Prostate gland (tissue), 2 donors: ENCODE results near the gene NEK6. TPM values are rescaled to one million over a fixed set of nuclear protein-coding genes. Genes with fewer than 3 reads are reported as not detected.

Experiments used
- DNase-seq: peaks from one replicate; pipeline ENCODE4 v3.0.0-alpha.2; 2019; ENCODE audit warnings: low spot score
- H3K27ac ChIP-seq, 2 donors: fragments of 200-600 bp; sonication (generic); 2 replicates each; pipeline ENCODE4 v1.5.1; 2017 to 2019
- H3K27me3 ChIP-seq: fragments of 200-600 bp; sonication (generic); replicated peaks from 2 replicates; pipeline ENCODE4 v1.5.1; 2019; ENCODE audit not compliant: insufficient read depth
- H3K36me3 ChIP-seq, 2 donors: fragments of 200-600 bp; sonication (generic); 1 replicate in 1 of 2; 2 replicates in 1 of 2; pipeline versions ENCODE4 v1.5.1 to v1.8.1; 2017 to 2019
- H3K4me1 ChIP-seq: fragments of 200-600 bp; sonication (generic); replicated peaks from 2 replicates; pipeline ENCODE4 v1.5.1; 2019
- H3K4me3 ChIP-seq, 2 donors: fragments of 200-600 bp; sonication (generic); 2 replicates each; pipeline ENCODE4 v1.5.1; 2017 to 2019
- H3K9me3 ChIP-seq: fragments of 200-600 bp; sonication (generic); 2 replicates; pipeline ENCODE4 v1.5.1; 2017
- CTCF ChIP-seq, 4 experiments: fragments of 200-600 bp in 2 of 4; fragments of 450-650 bp in 2 of 4; sonication (generic) in 2 of 4; IDR thresholded peaks; 1 replicate in 3 of 4; 2 replicates in 1 of 4; pipeline ENCODE4 v1.5.1; 2016 to 2019; ENCODE audit warnings: antibody characterized with exemption in 4 of 4, mild to moderate bottlenecking in 2 of 4, moderate library complexity in 2 of 4
- POLR2A ChIP-seq: fragments of 450-650 bp; IDR thresholded peaks from one replicate; pipeline ENCODE4 v1.6.1; 2016; ENCODE audit warnings: antibody characterized with exemption, mild to moderate bottlenecking
- POLR2AphosphoS5 ChIP-seq: sonication (generic); formaldehyde crosslinking; IDR thresholded peaks from one replicate; pipeline ENCODE4 v1.6.1; 2017; ENCODE audit warnings: antibody characterized with exemption
- WGBS: methylation state at CpG from one replicate; pipeline ENCODE4 v1.1.5; 2018; 5-methylcytosine and 5-hydroxymethylcytosine counted together
- intact Hi-C: fragments of 100-400 bp; cut with DNase I; formaldehyde crosslinking; loops from one replicate; pipeline ENCODE4 v1.14.2; 2022
- total RNA-seq, 2 donors: library from RNA; depleted of rRNA; stranded (reverse); fragments of >200 nt; gene quantifications; one replicate each; pipeline ENCODE4 v1.1.0, GENCODE V29; 2016

NEK6 gene
- total RNA-seq, 2 donors from 2014 or later = 32.3 to 44.2 TPM

GRCh38 chr9:124299515-124300090, 41.9 kb downstream of the NEK6 start:
- H3K4me1 ChIP-seq = peaks cover 14% of the 10 kb centered on the region
- no peak overlapping the region for H3K4me3 ChIP-seq
- TF ChIP-seq CTCF (IDR thresholded peaks at IDR 0.05) (no peak), POLR2A (no peak), POLR2AphosphoS5 (no peak)
- H3K27me3 ChIP-seq = no peaks in the 10 kb centered on the region
- intact Hi-C loops = no loop called here
- no peaks in the 10 kb centered on the region for H3K9me3 ChIP-seq
- H3K36me3 ChIP-seq = peaks cover 0 to 5% of the 10 kb centered on the region in 2 donors
- no peak overlapping the region for H3K27ac ChIP-seq
- WGBS = 88% methylated on average over 8 of the region's 8 CpGs
- DNase-seq = no peak

GRCh38 chr9:124300312-124300711, 42.6 kb downstream of the NEK6 start:
- H3K9me3 ChIP-seq = no peaks in the 10 kb centered on the region
- H3K36me3 ChIP-seq = peaks cover 0 to 5% of the 10 kb centered on the region in 2 donors
- WGBS = 71% methylated on average over 11 of the region's 11 CpGs
- DNase-seq = no peak
- peaks cover 14% of the 10 kb centered on the region for H3K4me1 ChIP-seq
- no peak overlapping the region for H3K27ac ChIP-seq
- H3K4me3 ChIP-seq = no peak overlapping the region
- intact Hi-C loops = no loop called here
- TF ChIP-seq POLR2A (no peak), CTCF (IDR thresholded peaks at IDR 0.05) (no peak), POLR2AphosphoS5 (no peak)
- H3K27me3 ChIP-seq = no peaks in the 10 kb centered on the region

- Histone ChIP-seq H3K9me3 (no peaks in the 10 kb centered on the region), H3K4me1 (peaks cover under 1% of the 10 kb centered on the region), H3K27ac (no peak overlapping the region), H3K36me3 (peaks cover 0 to 5% of the 10 kb centered on the region in 2 donors), H3K27me3 (no peaks in the 10 kb centered on the region), H3K4me3 (no peak overlapping the region)
- TF ChIP-seq CTCF (IDR thresholded peaks at IDR 0.05) = no peak
- no peak for TF ChIP-seq POLR2A
- TF ChIP-seq POLR2AphosphoS5 = no peak
- no peak for DNase-seq
- intact Hi-C loops = no loop called here
- WGBS = 66% methylated on average over 4 of the region's 4 CpGs
Measured at GRCh38 chr9:124302921-124303320, 45.2 kb downstream of the NEK6 start.

GRCh38 chr9:124303762-124304161, 46.0 kb downstream of the NEK6 start:
- H3K36me3 ChIP-seq = peaks cover 0 to 5% of the 10 kb centered on the region in 2 donors
- H3K27me3 ChIP-seq = no peaks in the 10 kb centered on the region
- WGBS = 88% methylated on average over 14 of the region's 14 CpGs
- no peak overlapping the region for H3K27ac ChIP-seq
- H3K4me1 ChIP-seq = no peaks in the 10 kb centered on the region
- no peak overlapping the region for H3K4me3 ChIP-seq
- intact Hi-C loops = no loop called here
- no peak for DNase-seq
- no peak for TF ChIP-seq CTCF (IDR thresholded peaks at IDR 0.05)
- no peak for TF ChIP-seq POLR2AphosphoS5
- no peak for TF ChIP-seq POLR2A
- no peaks in the 10 kb centered on the region for H3K9me3 ChIP-seq

- Histone ChIP-seq H3K4me1 (no peaks in the 10 kb centered on the region), H3K36me3 (peaks cover 0 to 5% of the 10 kb centered on the region in 2 donors), H3K9me3 (no peaks in the 10 kb centered on the region), H3K27me3 (no peaks in the 10 kb centered on the region), H3K4me3 (no peak overlapping the region), H3K27ac (no peak overlapping the region)
- intact Hi-C loops = no loop called here
- 91% methylated on average over 8 of the region's 8 CpGs for WGBS
- TF ChIP-seq CTCF (IDR thresholded peaks at IDR 0.05) (no peak), POLR2A (no peak), POLR2AphosphoS5 (no peak)
- DNase-seq = no peak
Measured at GRCh38 chr9:124304285-124304684, 46.5 kb downstream of the NEK6 start.
